GM13977 (cell line): ENCODE results near the gene URB1.
"Not testable (repeated sequence)": the region's sequence is repeated elsewhere in the genome, so short reads cannot be mapped to it uniquely, and the experiment has no call there.

Experiments used
- DNase-seq: peaks from one replicate; pipeline ENCODE4 v3.0.0; 2012; ENCODE audit warnings: low spot score
- in situ Hi-C: fragments of 300-500 bp; cut with MboI; formaldehyde crosslinking; loops from one replicate; pipeline ENCODE4 v1.12.0; 2022; ENCODE audit warnings: low sequenced_read_pairs, low pct_unique_long_range_greater_than_20kb, mixed read lengths, inconsistent platforms; ENCODE audit not compliant: unreplicated experiment
- TF ChIP-seq, protein P1 (sequence below): IDR thresholded peaks from 2 replicates; pipeline ENCODE4 v1.5.1; 2012; ENCODE audit warnings: mild to moderate bottlenecking, control low read depth; ENCODE audit not compliant: insufficient read depth; ENCODE audit errors: extremely low read depth, missing control alignments

The URB1 gene

DNA sequence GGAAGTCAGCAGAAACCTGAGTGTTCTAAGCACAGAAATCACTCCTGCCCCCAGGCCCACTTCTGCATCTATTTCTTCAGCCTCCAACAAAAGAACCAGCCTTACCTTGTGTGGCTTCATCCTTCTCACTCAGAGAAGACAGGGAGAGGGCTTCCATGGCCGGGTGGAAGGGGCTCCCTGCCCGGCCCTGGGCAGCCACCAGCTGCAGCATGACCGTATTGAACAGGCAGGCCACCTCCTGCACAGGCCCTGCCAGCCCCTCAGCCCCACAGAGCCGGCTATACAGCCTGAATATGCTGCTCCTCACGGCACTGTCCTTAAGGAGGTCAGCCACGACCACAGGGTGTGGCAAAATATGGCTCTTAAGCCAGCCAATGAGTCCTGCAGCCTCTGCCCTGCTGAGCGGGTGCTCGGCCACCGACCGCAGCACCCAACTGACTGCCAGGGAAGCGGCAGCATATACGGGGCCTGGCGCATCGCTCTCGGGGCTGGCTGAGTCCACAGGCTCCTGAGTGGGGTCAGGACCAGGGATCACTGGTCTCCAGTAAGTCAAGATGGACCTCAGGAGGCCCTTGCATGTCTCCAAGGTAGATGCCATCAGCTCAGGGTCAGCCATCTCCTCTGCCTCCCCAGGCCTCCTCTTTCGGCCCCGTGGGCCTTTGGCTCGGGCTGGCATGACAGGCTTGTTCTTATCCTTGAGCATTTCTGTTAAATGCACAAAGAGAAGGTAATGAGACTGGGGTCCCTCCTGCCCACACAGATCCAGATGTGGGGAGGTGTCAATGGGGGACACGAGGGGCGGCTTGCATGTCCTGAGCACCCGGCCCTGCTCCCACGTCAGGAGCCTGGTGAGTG, 76.2 kb downstream of the URB1 start:
- in situ Hi-C loops, result no loop called here
- no peak for DNase-seq
- TF ChIP-seq, protein P1, sequence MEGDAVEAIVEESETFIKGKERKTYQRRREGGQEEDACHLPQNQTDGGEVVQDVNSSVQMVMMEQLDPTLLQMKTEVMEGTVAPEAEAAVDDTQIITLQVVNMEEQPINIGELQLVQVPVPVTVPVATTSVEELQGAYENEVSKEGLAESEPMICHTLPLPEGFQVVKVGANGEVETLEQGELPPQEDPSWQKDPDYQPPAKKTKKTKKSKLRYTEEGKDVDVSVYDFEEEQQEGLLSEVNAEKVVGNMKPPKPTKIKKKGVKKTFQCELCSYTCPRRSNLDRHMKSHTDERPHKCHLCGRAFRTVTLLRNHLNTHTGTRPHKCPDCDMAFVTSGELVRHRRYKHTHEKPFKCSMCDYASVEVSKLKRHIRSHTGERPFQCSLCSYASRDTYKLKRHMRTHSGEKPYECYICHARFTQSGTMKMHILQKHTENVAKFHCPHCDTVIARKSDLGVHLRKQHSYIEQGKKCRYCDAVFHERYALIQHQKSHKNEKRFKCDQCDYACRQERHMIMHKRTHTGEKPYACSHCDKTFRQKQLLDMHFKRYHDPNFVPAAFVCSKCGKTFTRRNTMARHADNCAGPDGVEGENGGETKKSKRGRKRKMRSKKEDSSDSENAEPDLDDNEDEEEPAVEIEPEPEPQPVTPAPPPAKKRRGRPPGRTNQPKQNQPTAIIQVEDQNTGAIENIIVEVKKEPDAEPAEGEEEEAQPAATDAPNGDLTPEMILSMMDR, result no peak

DNA sequence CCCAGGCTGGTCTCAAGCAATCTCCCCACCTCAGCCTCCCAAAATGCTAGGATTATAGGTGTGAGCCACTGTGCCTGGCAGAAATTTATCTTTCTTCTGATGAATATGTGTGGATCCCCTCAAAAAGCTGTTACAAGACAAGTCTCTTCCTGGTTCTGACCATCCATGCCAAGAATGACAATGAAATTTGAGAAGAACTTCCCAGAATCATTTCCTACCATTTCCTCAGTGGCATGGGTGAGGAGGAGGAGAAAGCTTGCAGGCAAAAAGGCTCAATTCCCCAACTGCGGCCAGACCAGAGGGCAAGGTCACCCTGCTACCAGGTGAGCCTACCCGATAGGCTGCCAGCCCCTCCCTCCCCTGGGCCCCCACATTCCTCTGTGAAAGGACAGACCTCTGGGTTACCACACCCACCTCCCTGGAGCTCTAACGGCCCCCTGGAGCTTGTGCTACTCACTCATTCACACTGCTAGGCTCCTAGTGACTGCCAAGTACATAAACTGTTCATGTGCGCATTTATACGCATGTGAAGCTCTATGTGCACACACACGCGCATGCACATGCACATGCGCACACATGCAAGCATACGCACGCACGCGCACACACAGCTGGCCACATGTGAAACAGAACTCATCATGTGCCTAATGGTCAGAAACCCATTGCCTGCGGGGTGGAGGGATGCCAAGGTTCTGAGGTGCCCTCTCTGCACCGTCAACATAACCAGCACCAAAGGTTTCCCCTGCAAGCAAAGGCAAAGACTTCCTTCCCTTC, 77.1 kb downstream of the URB1 start:
- in situ Hi-C loops, result no loop called here
- TF ChIP-seq, protein P1, result no peak
- DNase-seq, result no peak

DNA sequence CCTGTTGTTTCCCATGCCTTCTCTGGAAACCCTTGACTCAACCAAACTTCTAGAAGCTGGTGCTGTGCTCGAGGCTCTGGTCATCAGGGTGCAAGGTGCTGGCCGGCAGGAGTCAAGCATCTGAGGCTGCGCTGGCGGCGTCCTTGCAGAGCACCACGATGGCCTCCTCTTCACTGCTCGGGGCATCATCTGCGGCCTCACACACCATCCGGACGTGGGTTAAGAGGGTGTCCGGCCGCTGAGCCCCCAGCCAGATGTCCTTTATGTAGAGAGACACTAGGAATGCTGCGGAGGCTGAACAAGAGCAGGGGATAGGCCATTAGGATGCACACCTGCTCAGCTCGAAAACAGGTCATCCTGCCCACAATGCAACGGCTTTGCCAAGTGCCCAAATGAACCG, 78.0 kb downstream of the URB1 start:
- DNase-seq, result no peak
- in situ Hi-C loops, result no loop called here
- TF ChIP-seq, protein P1, result no peak

DNA sequence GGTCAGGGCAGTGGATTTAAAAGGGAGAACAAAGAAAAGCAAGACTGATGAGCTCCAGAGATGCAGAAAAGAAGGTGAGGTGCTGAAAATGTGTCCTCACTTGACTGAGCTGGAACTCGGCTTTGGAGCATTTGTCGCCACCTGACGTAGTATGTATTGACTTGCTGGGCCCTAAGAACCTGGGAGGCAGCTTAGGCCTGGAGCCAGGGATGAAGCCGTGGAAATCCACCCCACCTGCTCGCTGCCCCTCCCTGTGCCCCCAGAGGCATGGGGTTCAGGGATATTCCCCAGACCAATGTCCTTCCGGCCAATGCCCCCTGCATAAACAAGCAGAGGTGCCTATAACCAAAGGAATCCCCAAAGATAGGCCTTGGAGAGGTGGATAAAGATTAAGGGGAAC, 79.8 kb downstream of the URB1 start:
- DNase-seq, result no peak
- TF ChIP-seq, protein P1, result no peak
- in situ Hi-C loops, result no loop called here

DNA sequence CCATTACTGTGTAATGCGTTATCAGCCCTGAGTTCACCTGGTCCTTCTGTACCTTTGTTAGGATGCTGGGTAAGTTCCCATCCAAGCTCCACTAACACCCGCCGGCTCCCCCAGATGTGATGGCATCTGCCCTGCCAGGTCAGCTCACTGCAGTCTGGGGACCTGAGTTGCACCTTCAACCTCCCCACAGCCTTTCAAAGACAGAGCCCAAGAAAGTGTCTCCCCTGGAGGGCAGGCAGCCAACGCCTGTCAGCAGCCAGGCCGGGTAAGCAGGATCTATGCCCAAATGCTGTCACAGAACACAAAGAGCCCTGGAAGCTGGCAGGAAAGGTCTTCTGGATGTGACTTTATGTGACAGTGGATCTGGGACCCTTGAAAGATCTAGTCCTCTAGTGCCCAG, 80.5 kb downstream of the URB1 start:
- no peak for DNase-seq
- TF ChIP-seq, protein P1, result no peak
- in situ Hi-C loops, result no loop called here

DNA sequence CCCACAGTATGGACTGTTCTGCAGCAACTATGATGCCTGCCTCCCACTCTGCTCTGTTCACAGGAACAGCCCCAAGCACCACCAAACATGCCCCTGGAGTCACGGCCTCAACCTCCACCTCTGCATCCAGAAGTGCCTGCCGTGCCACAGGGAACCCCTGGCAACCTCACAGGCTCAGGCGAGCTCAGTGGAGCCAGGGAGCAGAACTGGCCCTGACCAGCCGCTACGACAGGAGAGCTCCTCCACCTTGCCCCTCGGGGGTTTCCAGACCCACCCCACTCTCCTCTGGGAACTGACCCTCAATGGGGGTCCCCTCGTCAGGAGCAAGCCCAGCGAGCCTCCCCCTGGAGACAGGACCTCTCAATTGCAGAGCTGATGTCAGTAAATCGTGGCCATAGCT, 81.2 kb downstream of the URB1 start:
- TF ChIP-seq, protein P1, result no peak
- in situ Hi-C loops, result no loop called here
- no peak for DNase-seq

DNA sequence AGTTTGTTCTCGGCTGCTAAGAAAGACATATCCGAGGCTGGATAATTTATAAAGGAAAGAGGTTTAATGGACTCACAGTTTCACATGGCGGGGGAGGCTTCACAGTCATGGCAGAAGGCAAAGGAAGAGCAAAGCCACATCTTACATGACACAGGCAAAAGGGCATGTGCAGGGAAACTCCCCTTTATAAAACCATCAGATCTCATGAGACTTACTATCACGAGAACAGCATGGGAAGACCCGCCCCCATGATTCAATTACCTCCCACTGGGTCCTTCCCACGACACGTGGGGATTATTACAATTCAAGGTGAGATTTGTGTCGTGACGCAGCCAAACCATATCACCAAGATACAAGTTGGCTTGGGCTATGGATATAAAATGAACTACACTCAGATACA, 81.8 kb downstream of the URB1 start:
- DNase-seq, in situ Hi-C loops: not testable (repeated sequence)
